B cell (primary cell): Measurements from ENCODE around the gene CCR5. TPM values are rescaled to one million over a fixed set of nuclear protein-coding genes. Genes with fewer than 3 reads are reported as not detected.
"Not testable (repeated sequence)": the region's sequence is repeated elsewhere in the genome, so short reads cannot be mapped to it uniquely, and the experiment has no call there.

Experiments
- ATAC-seq: fragments of 200-7000 bp; cut with Tn5 transposase; one replicate; pipeline ENCODE4 v1.10.0; 2021; ENCODE audit warnings: low read depth, mild to moderate bottlenecking, moderate number of reproducible peaks, moderate library complexity
- CTCF ChIA-PET: fragments of 350-600 bp; sonication (Branson Sonifier 250); formaldehyde crosslinking; loops from one replicate; lab custom pipeline; 2021; ENCODE audit warnings: antibody characterized with exemption, inconsistent platforms; lab: Charles Lee
- POLR2A ChIA-PET: fragments of 350-600 bp; sonication (Branson Sonifier 250); formaldehyde crosslinking; loops from one replicate; lab custom pipeline; 2021; ENCODE audit warnings: antibody characterized with exemption; lab: Charles Lee
- DNase-seq: peaks from one replicate; pipeline ENCODE4 v3.0.0; 2013
- H2AFZ ChIP-seq: 2 replicates; pipeline ENCODE4 v1.6.1; 2012; ENCODE audit warnings: mild to moderate bottlenecking, low read depth, low read length; ENCODE audit not compliant: insufficient read depth, poor library complexity, severe bottlenecking
- H3K27ac ChIP-seq, 2 donors: 1 replicate in 1 of 2; 2 replicates in 1 of 2; pipeline ENCODE4 v1.5.1; 2012 to 2013; ENCODE audit warnings: low read length in 2 of 2, mild to moderate bottlenecking in 2 of 2, moderate library complexity in 1 of 2
- H3K27me3 ChIP-seq, 4 experiments: fragments of 200-600 bp in 1 of 4; sonication (generic) in 1 of 4; replicated peaks in 1 of 4; 1 replicate in 2 of 4; 2 replicates in 2 of 4; pipeline versions ENCODE4 v1.6.1 to v1.7.0; 2013 to 2016; ENCODE audit warnings: low read length in 3 of 4, mild to moderate bottlenecking in 2 of 4, mixed read lengths in 1 of 4, moderate library complexity in 1 of 4; ENCODE audit not compliant: insufficient read depth in 4 of 4, control insufficient read depth in 3 of 4; ENCODE audit errors: control extremely low read depth in 1 of 4
- H3K36me3 ChIP-seq, 2 experiments: replicated peaks in 1 of 2; 1 replicate in 1 of 2; 2 replicates in 1 of 2; pipeline versions ENCODE4 v1.6.1 to v1.7.1; 2013; ENCODE audit warnings: low read length in 1 of 2; ENCODE audit not compliant: insufficient read depth in 2 of 2, control insufficient read depth in 1 of 2; ENCODE audit errors: control extremely low read depth in 1 of 2, extremely low read depth in 1 of 2
- H3K4me1 ChIP-seq, 2 donors: fragments of 200-600 bp in 1 of 2; sonication (generic) in 1 of 2; 1 replicate in 1 of 2; 2 replicates in 1 of 2; pipeline versions ENCODE4 v1.5.1 to v1.6.1; 2013 to 2017; ENCODE audit warnings: low read length in 2 of 2; ENCODE audit not compliant: control insufficient read depth in 2 of 2, insufficient read depth in 2 of 2
- H3K4me2 ChIP-seq: replicated peaks from 2 replicates; pipeline ENCODE3; 2012; ENCODE audit warnings: mild to moderate bottlenecking, low read depth, low read length; ENCODE audit not compliant: poor library complexity, severe bottlenecking
- H3K4me3 ChIP-seq, 5 experiments: fragments of 200-600 bp in 1 of 5; sonication (generic) in 1 of 5; 1 replicate in 3 of 5; 2 replicates in 2 of 5; pipeline versions ENCODE4 v1.5.1 to v1.7.0; 2011 to 2016; ENCODE audit warnings: low read length in 4 of 5, mild to moderate bottlenecking in 4 of 5, low read depth in 2 of 5, control low read depth in 1 of 5, moderate library complexity in 1 of 5; ENCODE audit not compliant: insufficient read depth in 1 of 5; ENCODE audit errors: control extremely low read depth in 1 of 5, extremely low read depth in 1 of 5
- H3K79me2 ChIP-seq: fragments of 200-600 bp; sonication (generic); one replicate; pipeline ENCODE4 v1.6.0; 2016; ENCODE audit warnings: low read length; ENCODE audit not compliant: control insufficient read depth, insufficient read depth
- H3K9ac ChIP-seq: fragments of 200-600 bp; sonication (generic); 2 replicates; pipeline ENCODE4 v1.6.1; 2017; ENCODE audit warnings: mild to moderate bottlenecking, low read length, moderate library complexity
- H3K9me3 ChIP-seq, 3 donors: one replicate each; pipeline versions ENCODE4 v1.6.1 to v1.7.1; 2013; ENCODE audit warnings: low read length in 2 of 3; ENCODE audit not compliant: control insufficient read depth in 2 of 3, insufficient read depth in 1 of 3; ENCODE audit errors: control extremely low read depth in 1 of 3
- H4K20me1 ChIP-seq: 2 replicates; pipeline ENCODE4 v1.6.0; 2012; ENCODE audit warnings: mild to moderate bottlenecking, low read length; ENCODE audit not compliant: insufficient read depth, control insufficient read depth, poor library complexity, severe bottlenecking
- H3K27ac Mint-ChIP-seq: one replicate; pipeline ENCODE4 v1.8.0; 2021; ENCODE audit warnings: mixed read lengths
- H3K27me3 Mint-ChIP-seq: one replicate; pipeline ENCODE4 v1.8.0; 2021; ENCODE audit warnings: mixed read lengths
- H3K4me1 Mint-ChIP-seq: one replicate; pipeline ENCODE4 v1.8.0; 2021; ENCODE audit warnings: mixed read lengths
- H3K4me3 Mint-ChIP-seq: one replicate; pipeline ENCODE4 v1.8.0; 2021; ENCODE audit warnings: mixed read lengths
- H3K9me3 Mint-ChIP-seq: one replicate; pipeline ENCODE4 v1.8.0; 2022; ENCODE audit warnings: mixed read lengths; ENCODE audit not compliant: insufficient read depth
- EZH2 ChIP-seq: IDR thresholded peaks from 2 replicates; pipeline ENCODE4 v1.6.1; 2012; ENCODE audit warnings: borderline replicate concordance, low read depth, mild to moderate bottlenecking, moderate library complexity, low read length; ENCODE audit not compliant: insufficient read depth, poor library complexity, severe bottlenecking
- WGBS: methylation state at CpG from one replicate; pipeline ENCODE4 v1.1.5; 2013; ENCODE audit warnings: missing lambda C conversion rate; ENCODE audit not compliant: insufficient coverage; 5-methylcytosine and 5-hydroxymethylcytosine counted together
- intact Hi-C: fragments of 100-400 bp; cut with micrococcal nuclease; formaldehyde crosslinking; loops from one replicate; pipeline ENCODE4 v1.10.0; 2022
- polyA plus RNA-seq: library from polyadenylated mRNA; depleted of rRNA; stranded (reverse); fragments of >200 nt; gene quantifications from 2 replicates; pipeline ENCODE4 v1.2.3, GENCODE V29; 2012
- total RNA-seq, 2 donors: library from RNA; stranded (reverse); fragments of 120-200 nt in 1 of 2; gene quantifications; 1 replicate in 1 of 2; 2 replicates in 1 of 2; pipeline versions ENCODE4 v1.2.3 to v1.2.4, GENCODE V29; 2013 to 2022
- TF ChIP-seq, protein P1 (sequence below): fragments of 200-600 bp; IDR thresholded peaks from one replicate; pipeline ENCODE4 v1.8.0; 2022; ENCODE audit warnings: antibody characterized with exemption, mild to moderate bottlenecking

The CCR5 gene
- total and polyA plus RNA-seq, 2 donors (not counting 1 experiment from before 2014, with no cell fraction given) = 0.15 to 0.21 TPM

- no peak for DNase-seq
- Histone ChIP-seq H3K4me1 (peaks cover 48 to 57% of the 10 kb centered on the region in 2 donors), H4K20me1 (no peaks in the 10 kb centered on the region), H3K79me2 (no peaks in the 10 kb centered on the region), H3K4me3 (peak overlapping the region in 4 of 5 experiments; percentile 19 to 51 (median 30)), H3K9ac (peak overlapping the region; percentile 47), H3K27ac (peak overlapping the region; percentile 20 to 76), H3K27me3 (no peaks in the 10 kb centered on the region), H3K4me2 (peak overlapping the region; percentile 74), H3K9me3 (no peaks in the 10 kb centered on the region), H2AFZ (peak overlapping the region; percentile 77), H3K36me3 (no peaks in the 10 kb centered on the region)
- Mint-ChIP-seq H3K27me3 (no peaks in the 10 kb centered on the region), H3K27ac (peak overlapping the region; percentile 88), H3K9me3 (no peaks in the 10 kb centered on the region), H3K4me3 (peak overlapping the region; percentile 74), H3K4me1 (peaks cover 54% of the 10 kb centered on the region)
- intact Hi-C loops = loop anchor here (1.0 kb wide), 1 partner anchor 155 kb away; no protein-coding TSS in a partner anchor
- CTCF ChIA-PET = interaction anchor here (1.0 to 6.0 kb wide), 19 partner anchors 9 to 445 kb away, joined by 3 to 31 read pairs (median 4); partner anchors contain the start of genes CCR2, CCR5, CCR5AS and CCRL2
- TF ChIP-seq, protein P1, sequence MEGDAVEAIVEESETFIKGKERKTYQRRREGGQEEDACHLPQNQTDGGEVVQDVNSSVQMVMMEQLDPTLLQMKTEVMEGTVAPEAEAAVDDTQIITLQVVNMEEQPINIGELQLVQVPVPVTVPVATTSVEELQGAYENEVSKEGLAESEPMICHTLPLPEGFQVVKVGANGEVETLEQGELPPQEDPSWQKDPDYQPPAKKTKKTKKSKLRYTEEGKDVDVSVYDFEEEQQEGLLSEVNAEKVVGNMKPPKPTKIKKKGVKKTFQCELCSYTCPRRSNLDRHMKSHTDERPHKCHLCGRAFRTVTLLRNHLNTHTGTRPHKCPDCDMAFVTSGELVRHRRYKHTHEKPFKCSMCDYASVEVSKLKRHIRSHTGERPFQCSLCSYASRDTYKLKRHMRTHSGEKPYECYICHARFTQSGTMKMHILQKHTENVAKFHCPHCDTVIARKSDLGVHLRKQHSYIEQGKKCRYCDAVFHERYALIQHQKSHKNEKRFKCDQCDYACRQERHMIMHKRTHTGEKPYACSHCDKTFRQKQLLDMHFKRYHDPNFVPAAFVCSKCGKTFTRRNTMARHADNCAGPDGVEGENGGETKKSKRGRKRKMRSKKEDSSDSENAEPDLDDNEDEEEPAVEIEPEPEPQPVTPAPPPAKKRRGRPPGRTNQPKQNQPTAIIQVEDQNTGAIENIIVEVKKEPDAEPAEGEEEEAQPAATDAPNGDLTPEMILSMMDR = no peak
- no peak for TF ChIP-seq EZH2
- POLR2A ChIA-PET = interaction anchor here (0.5 to 2.0 kb wide), 3 partner anchors 15 to 77 kb away, joined by 3 to 7 read pairs (median 6); partner anchors contain the start of genes CCR5AS and CCRL2
- WGBS = 0% methylated on average over 1 of the region's 5 CpGs
- peak; percentile 32 for ATAC-seq
Measured at GRCh38 chr3:46383951-46384330, 13.2 kb downstream of the CCR5 start.

DNA sequence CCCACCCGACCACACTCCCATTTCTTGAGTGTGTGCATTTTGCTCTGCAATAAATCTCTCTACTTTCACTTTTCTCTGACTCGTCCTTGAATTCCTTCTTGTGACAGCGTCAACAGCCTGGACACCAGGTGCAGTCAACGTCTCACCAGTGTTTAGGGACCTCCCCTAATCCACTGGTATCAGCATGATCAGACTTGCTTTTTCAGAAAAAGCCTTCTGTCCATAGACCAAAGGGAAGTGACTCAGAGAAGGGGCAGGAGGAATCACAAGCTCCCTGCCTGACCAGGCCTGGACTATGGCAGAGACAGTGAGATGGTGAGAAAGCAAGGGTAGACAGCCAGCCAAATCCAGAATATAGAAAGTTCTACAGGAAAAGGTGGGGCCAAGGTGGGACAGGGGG lies 15.5 kb downstream of the CCR5 start:
- H2AFZ ChIP-seq = no peak overlapping the region
- Mint-ChIP-seq H3K4me1 (peaks cover 37% of the 10 kb centered on the region), H3K27me3 (no peaks in the 10 kb centered on the region), H3K9me3 (no peaks in the 10 kb centered on the region), H3K4me3 (no peak overlapping the region), H3K27ac (no peak overlapping the region)
- H3K36me3 ChIP-seq = no peaks in the 10 kb centered on the region
- intact Hi-C loops = no loop called here
- peaks cover 33 to 37% of the 10 kb centered on the region in 2 donors for H3K4me1 ChIP-seq
- H3K4me2 ChIP-seq = no peak overlapping the region
- DNase-seq (no peak), ATAC-seq (no peak)
- no peak for TF ChIP-seq EZH2
- TF ChIP-seq, protein P1 = no peak
- H3K9me3 ChIP-seq = no peaks in the 10 kb centered on the region
- no peak overlapping the region for H3K4me3 ChIP-seq
- ChIA-PET CTCF (interaction anchor here (1.8 kb wide), 1 partner anchor 8 kb away, joined by 8 read pairs; no protein-coding TSS in a partner anchor), POLR2A (no interaction called here)
- no peaks in the 10 kb centered on the region for H4K20me1 ChIP-seq
- no peak overlapping the region for H3K27ac ChIP-seq
- H3K9ac ChIP-seq = no peak overlapping the region
- no peaks in the 10 kb centered on the region for H3K79me2 ChIP-seq
- 10% methylated on average over 4 of the region's 4 CpGs for WGBS
- H3K27me3 ChIP-seq = no peaks in the 10 kb centered on the region

DNA sequence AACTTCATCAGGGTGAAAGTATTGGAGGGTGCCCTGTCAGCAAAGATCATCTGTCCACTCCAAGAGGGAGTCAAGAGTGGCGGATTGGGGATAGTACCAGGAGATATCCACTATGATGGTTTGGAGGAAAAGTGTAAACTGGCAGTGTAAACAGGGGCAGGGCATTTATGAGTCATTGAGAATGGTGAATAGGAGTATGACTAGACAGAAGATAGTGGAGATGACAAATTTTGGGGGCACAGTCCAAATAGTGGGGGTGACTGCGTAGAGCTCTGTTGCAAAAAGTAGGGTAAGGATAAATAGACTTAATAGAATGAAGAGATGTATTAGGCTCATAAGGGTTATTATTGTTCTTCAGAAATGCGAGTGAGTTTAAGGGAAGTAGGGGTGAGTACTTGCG lies 18.1 kb downstream of the CCR5 start:
- H3K27me3 Mint-ChIP-seq, H3K4me3 ChIP-seq, H3K9ac ChIP-seq, DNase-seq, H4K20me1 ChIP-seq, H3K79me2 ChIP-seq, H3K27me3 ChIP-seq, H3K9me3 Mint-ChIP-seq, H3K9me3 ChIP-seq, intact Hi-C loops, H3K27ac ChIP-seq, ATAC-seq, H3K36me3 ChIP-seq, H3K4me2 ChIP-seq, H3K27ac Mint-ChIP-seq, H3K4me3 Mint-ChIP-seq, H2AFZ ChIP-seq: not testable (repeated sequence)
- ChIA-PET CTCF (interaction anchor here (1.0 to 1.2 kb wide), 2 partner anchors 10 to 312 kb away, joined by 3 read pairs; no protein-coding TSS in a partner anchor), POLR2A (interaction anchor here (0.6 kb wide), 1 partner anchor 88 kb away, joined by 6 read pairs; no protein-coding TSS in a partner anchor)
- H3K4me1 Mint-ChIP-seq = peaks cover 20% of the 10 kb centered on the region
- WGBS = 97% methylated on average over 4 of the region's 4 CpGs
- H3K4me1 ChIP-seq = peaks cover 20 to 24% of the 10 kb centered on the region in 2 donors
